MM.1S (cell line): ENCODE results near the gene MAPK10.

Experiments used
- DNase-seq: peaks from one replicate; pipeline ENCODE4 v3.0.0-alpha.2; 2015
- H2AFZ ChIP-seq: fragments of 300-600 bp; sonication (generic); 2 replicates; pipeline ENCODE4 v1.6.0; 2016; ENCODE audit warnings: antibody characterized with exemption, low read length
- H3F3A ChIP-seq: fragments of 300-600 bp; sonication (generic); 2 replicates; pipeline ENCODE4 v1.6.1; 2016; ENCODE audit warnings: mild to moderate bottlenecking, antibody characterized with exemption, low read length, moderate library complexity, mixed read lengths; ENCODE audit not compliant: insufficient read depth
- H3K27ac ChIP-seq: fragments of 300-600 bp; sonication (generic); 2 replicates; pipeline ENCODE4 v1.5.1; 2016; ENCODE audit warnings: mild to moderate bottlenecking, low read length
- H3K27me3 ChIP-seq: fragments of 300-600 bp; sonication (generic); replicated peaks from 2 replicates; pipeline ENCODE4 v1.6.0; 2016; ENCODE audit warnings: low read length; ENCODE audit not compliant: insufficient read depth
- H3K36me3 ChIP-seq: fragments of 300-600 bp; sonication (generic); replicated peaks from 2 replicates; pipeline ENCODE4 v1.6.1; 2016; ENCODE audit warnings: mild to moderate bottlenecking, low read length, mixed read lengths; ENCODE audit not compliant: insufficient read depth
- H3K4me1 ChIP-seq: fragments of 300-600 bp; sonication (generic); 2 replicates; pipeline ENCODE4 v1.6.1; 2016; ENCODE audit warnings: low read length, mixed read lengths
- H3K4me2 ChIP-seq: fragments of 300-600 bp; sonication (generic); 2 replicates; pipeline ENCODE4 v1.6.0; 2016; ENCODE audit warnings: low read depth, low read length
- H3K4me3 ChIP-seq: fragments of 300-600 bp; sonication (generic); 2 replicates; pipeline ENCODE4 v1.5.1; 2016; ENCODE audit warnings: low read length, mixed read lengths
- H3K79me2 ChIP-seq: fragments of 300-600 bp; sonication (generic); 2 replicates; pipeline ENCODE4 v1.6.1; 2016; ENCODE audit warnings: mixed run types, low read length, mixed read lengths
- H3K9ac ChIP-seq: fragments of 300-600 bp; sonication (generic); 2 replicates; pipeline ENCODE4 v1.6.1; 2016; ENCODE audit warnings: low read length, mixed read lengths
- H3K9me2 ChIP-seq: fragments of 300-600 bp; sonication (generic); replicated peaks from 2 replicates; pipeline ENCODE4 v1.6.1; 2016; ENCODE audit warnings: mild to moderate bottlenecking, low read length, mixed read lengths; ENCODE audit not compliant: insufficient read depth
- H3K9me3 ChIP-seq: fragments of 300-600 bp; sonication (generic); replicated peaks from 2 replicates; pipeline ENCODE4 v1.6.1; 2016; ENCODE audit warnings: mild to moderate bottlenecking, low read length, mixed read lengths; ENCODE audit not compliant: insufficient read depth
- H4K20me1 ChIP-seq: fragments of 300-600 bp; sonication (generic); 2 replicates; pipeline ENCODE4 v1.6.1; 2016; ENCODE audit warnings: mild to moderate bottlenecking, low read length, moderate library complexity, mixed read lengths; ENCODE audit not compliant: insufficient read depth
- CTCF ChIP-seq: fragments of 300-600 bp; sonication (generic); IDR thresholded peaks from 2 replicates; pipeline ENCODE4 v1.5.1; 2016; ENCODE audit warnings: antibody characterized with exemption, low read length, mixed read lengths
- EZH2 ChIP-seq: fragments of 300-600 bp; sonication (generic); optimal IDR thresholded peaks from 2 replicates; pipeline ENCODE3; 2017; ENCODE audit warnings: low read depth, mild to moderate bottlenecking, antibody characterized with exemption, low read length, mixed read lengths
- EZH2phosphoT487 ChIP-seq: fragments of 300-600 bp; sonication (generic); IDR thresholded peaks from 2 replicates; pipeline ENCODE4 v1.6.1; 2018; ENCODE audit warnings: antibody characterized with exemption, low read length

MAPK10 gene

GRCh38 chr4:85955620-85956292, 404.1 kb downstream of the MAPK10 start:
- no peak overlapping the region for H3K4me2 ChIP-seq
- no peak for TF ChIP-seq CTCF
- no peak for TF ChIP-seq EZH2
- TF ChIP-seq EZH2phosphoT487 = no peak

GRCh38 chr4:85953651-85954018, 406.2 kb downstream of the MAPK10 start:
- H3K79me2 ChIP-seq = no peaks in the 10 kb centered on the region
- no peak overlapping the region for H3K4me2 ChIP-seq
- no peaks in the 10 kb centered on the region for H3K9me2 ChIP-seq
- H3K27ac ChIP-seq = no peak overlapping the region
- H3F3A ChIP-seq = no peaks in the 10 kb centered on the region
- no peaks in the 10 kb centered on the region for H4K20me1 ChIP-seq
- H3K4me1 ChIP-seq = no peaks in the 10 kb centered on the region
- DNase-seq = no peak
- no peak overlapping the region for H3K9ac ChIP-seq
- no peaks in the 10 kb centered on the region for H3K27me3 ChIP-seq
- TF ChIP-seq EZH2 (no peak), EZH2phosphoT487 (no peak), CTCF (no peak)
- no peaks in the 10 kb centered on the region for H3K36me3 ChIP-seq
- H3K4me3 ChIP-seq = no peak overlapping the region
- no peaks in the 10 kb centered on the region for H3K9me3 ChIP-seq
- H2AFZ ChIP-seq = no peak overlapping the region

More at GRCh38 chr4:85955620-85956292, 404.1 kb downstream of the MAPK10 start:
- H2AFZ ChIP-seq = no peak overlapping the region
- H3K4me1 ChIP-seq = no peaks in the 10 kb centered on the region
- no peaks in the 10 kb centered on the region for H3K27me3 ChIP-seq
- H3K9me2 ChIP-seq = no peaks in the 10 kb centered on the region
- H3K9ac ChIP-seq = no peak overlapping the region
- no peaks in the 10 kb centered on the region for H3K36me3 ChIP-seq
- no peaks in the 10 kb centered on the region for H3K9me3 ChIP-seq
- H3K4me3 ChIP-seq = no peak overlapping the region
- no peak for DNase-seq
- no peaks in the 10 kb centered on the region for H3F3A ChIP-seq
- no peaks in the 10 kb centered on the region for H4K20me1 ChIP-seq
- no peak overlapping the region for H3K27ac ChIP-seq
- no peaks in the 10 kb centered on the region for H3K79me2 ChIP-seq

- Histone ChIP-seq H3K36me3 (no peaks in the 10 kb centered on the region), H3K4me2 (no peak overlapping the region), H3K79me2 (no peaks in the 10 kb centered on the region), H3K9ac (no peak overlapping the region), H3K27me3 (no peaks in the 10 kb centered on the region), H3K4me3 (no peak overlapping the region), H3K27ac (no peak overlapping the region), H3K9me2 (no peaks in the 10 kb centered on the region), H2AFZ (no peak overlapping the region), H3F3A (no peaks in the 10 kb centered on the region), H3K9me3 (no peaks in the 10 kb centered on the region), H4K20me1 (no peaks in the 10 kb centered on the region), H3K4me1 (no peaks in the 10 kb centered on the region)
- DNase-seq = no peak
- no peak for TF ChIP-seq CTCF
- TF ChIP-seq EZH2 = no peak
- no peak for TF ChIP-seq EZH2phosphoT487
These were observed 406.7 kb downstream of the MAPK10 start for GRCh38 chr4:85952972-85953650.
